SW 1271 (cell line): ENCODE data around the gene CGB8.
"Not testable (repeated sequence)": the region's sequence is repeated elsewhere in the genome, so short reads cannot be mapped to it uniquely, and the experiment has no call there.

ENCODE experiments used
- DNase-seq, 2 experiments: peaks; one replicate each; lab custom pipeline; 2025; lab: John Stamatoyannopoulos, UW

Gene CGB8

DNA sequence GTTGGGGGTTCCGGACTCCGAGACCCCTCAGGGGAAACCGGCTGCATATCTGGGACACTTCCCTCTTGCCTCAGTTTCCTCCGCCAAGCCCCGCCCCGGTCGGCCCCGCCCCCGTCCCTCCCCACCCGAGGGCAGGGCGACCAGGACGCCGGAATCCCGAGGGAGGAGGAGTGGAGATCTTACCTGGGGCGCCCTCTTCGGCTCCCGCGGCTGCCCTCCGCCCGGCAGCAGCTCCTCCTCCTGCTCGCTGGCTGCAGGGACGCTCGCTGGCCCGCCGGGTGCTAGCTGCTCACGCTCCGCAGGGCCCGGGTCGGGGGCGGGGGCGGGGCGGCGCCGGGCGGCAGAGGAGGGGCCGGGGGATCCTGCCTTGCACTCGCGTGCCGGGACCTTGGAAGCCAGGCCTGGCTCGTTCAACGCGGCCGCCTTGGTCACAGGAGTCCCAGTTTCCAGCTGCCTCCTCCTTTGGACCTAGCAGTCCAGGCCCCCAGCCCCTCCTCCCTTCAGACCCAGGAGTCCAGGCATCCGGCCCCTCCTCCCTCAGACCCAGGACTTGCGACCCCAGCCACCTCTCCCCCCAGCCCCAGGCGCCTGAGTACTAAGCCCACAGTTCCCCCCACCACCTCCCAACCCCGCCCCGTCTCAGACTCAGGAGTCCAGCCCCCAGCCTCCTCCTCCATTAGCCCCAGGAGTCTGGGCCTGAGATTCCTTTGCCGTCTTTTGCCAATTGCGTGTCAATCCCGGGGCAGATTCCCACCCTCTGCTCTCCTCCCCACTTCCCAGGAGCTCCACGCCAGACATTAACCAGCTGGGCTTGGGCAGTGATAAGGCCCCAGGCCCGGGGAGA, 16.1 kb upstream of the CGB8 start, which contains the start of gene NTF4:
NTF4 (minus strand) TSS at position 51 of the 844 bp plus-strand sequence. CDS start 2,821 bp downstream, outside the sequence.
- peak in 1 of 2 experiments; percentile 20 for DNase-seq

DNA sequence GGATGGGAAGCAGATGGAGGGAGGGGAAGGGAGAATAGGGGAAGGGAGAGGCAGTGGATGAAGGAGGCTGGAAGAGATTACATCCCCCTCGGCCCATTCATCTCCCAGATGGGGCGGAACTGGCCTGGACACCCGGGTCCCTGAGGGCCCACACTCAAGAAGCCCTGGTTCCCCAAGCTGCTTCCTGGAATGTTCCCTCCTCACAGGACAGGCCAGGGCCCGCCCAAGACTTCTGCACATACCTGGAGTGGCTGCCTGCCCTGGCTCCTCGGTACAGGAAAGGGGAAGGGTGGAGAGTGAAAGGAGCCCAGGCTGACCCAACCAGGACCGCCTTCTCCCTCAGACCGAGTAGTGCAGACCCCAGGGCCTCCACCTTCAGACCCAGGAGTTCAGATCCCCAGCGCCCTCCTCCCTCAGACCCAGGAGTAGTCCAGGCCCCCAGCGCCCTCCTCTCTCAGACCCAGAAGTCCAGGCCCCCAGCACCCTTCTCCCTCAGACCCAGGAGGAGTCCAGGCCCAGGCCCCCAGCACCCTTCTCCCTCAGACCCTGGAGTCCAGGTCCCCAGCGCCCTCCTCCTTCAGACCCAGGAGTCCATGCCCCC, 15.2 kb upstream of the CGB8 start:
- no peak for DNase-seq

DNA sequence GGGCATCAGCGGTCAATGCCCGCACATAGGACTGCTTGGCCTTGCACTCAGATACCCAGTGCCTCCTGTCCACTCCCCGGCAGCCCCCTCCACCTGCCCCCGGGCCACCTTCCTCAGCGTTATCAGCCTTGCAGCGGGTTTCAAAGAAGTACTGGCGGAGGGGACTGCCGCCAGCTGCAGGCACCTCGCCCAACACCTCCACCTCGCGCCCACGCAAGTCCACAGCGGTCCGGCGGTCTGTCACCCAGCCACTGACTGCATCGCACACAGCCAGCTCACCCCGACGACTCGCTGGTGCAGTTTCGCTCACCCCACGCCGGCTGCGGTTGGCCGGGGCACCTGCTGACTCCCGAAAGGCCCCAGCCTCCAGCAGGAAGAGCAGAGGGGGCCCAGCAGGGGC, 12.5 kb upstream of the CGB8 start:
- DNase-seq = no peak

DNA sequence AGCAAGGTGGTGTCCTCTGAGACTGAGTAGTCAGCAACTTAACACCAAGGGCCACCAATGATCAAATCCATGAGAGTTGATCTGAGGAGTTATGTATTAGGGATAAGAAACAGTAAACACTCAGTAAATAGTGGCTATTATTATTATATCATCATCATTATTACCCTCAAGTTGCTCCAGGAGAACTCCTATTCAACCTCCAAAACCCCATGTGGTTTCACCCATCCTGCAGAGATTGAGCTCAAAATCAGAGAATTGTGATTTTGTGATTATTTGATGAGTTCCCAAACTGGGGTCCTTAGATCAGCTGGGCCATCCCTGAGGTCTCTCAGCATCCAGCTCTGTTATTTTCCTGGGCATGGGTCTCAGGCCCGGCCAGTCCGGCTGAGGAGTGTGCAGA, 12.1 kb upstream of the CGB8 start:
- no peak for DNase-seq

DNA sequence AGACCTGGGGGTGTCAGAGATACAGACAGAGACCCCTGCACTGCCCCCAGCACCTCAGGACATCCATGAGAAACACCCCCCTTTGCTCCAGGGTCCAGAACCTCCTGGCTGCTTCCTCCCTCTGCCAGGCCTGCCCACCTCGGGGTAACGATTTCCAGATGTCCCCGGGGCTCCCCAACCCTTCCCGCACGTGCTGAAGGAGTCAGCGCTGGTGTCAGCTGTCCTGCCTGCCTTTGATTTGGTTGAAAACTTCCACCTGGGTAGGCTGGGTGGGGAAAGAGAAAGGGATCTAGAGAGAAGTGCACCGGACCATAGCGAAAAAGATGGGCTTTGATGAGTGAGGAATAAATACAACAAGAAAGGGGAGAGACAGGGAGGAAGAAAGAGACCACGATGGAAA, 10.1 kb upstream of the CGB8 start:
- DNase-seq = no peak

DNA sequence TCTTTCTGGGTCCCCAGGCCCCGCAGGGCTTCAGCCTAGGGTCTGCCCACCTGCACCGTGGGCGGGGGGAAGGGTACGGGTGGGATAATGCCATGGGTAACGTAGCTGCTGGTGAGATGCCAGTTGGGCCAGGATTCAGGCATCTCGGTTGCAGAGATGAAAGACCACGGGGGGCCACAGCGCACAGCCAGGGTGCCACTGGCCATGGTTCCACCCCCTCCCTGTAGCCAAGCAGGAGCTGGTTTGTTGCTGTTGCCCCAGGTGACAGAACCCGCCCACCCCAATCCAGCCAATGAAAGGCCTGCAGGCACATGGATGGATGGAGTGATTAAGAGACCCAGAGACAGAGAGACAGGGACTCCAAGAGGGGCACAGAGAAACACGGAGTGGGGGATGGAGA, 9.7 kb upstream of the CGB8 start:
- no peak for DNase-seq

DNA sequence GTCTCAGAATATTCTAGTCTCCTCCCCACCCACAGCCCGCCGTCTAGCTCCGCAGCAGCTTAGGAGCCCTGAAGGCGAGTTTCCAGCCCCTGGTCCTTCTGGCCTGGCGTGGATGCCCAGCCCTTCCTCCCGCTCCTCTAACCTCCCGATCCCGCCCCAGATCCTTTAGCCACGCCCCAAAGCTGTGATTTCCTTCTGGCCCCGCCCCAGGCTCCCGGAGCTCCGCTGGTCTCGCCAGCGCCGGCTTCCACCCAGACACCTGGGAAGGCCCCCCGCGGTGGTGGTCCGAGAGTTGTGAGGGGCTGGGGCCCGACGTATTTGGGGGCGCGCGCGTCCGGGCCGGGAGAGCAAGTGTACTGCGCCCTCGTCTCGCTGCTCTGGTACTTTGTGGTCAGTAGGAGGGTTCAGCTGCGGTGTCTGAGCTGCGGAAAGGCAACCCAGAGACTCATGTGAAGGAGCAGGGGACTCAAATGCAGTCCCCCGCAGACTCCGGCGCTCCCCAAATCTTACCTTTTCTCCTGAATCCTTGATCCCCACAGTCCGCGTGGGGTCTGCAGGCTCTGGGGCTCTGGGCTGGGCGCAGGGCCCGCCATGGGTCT, 8.8 kb upstream of the CGB8 start, which contains the start of gene CGB7:
CGB7 (minus strand) TSS at position 114 of the 599 bp plus-strand sequence. CDS start 2,374 bp downstream, outside the sequence.
- DNase-seq = peak; percentile 50 to 51

DNA sequence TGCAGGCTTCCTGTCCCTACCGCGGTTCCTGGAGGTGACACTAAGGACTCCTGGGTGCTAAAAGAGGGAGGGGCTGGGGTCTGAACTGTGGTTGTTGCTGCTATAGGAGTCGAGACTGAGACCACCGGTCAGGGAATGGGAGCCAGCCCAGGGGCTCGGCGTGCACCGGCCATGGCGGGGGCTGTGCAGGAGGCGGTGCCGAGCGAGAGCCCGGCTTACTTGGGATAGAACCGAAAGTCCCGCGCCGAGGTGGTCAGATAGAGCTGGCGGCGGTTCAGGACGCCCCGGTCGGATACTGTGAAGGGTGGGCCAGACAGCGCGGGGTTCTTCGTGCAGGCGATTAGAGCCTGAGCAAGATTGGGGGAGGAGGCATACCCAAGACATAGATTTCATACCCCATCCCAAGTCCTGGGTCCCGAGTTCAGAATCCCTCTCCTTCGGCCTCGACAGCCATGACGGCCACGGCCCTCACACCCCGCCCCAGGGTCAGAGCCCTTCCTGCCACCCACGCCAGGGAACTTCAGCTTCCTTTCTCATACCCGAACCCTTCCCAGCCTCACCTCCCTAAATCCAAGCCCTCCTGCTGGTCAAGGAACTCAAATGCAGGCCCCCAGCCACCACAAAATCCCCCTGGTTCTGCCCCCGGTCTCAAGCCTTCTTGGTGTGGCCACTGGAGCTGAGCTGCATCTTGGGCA, 8.1 kb upstream of the CGB8 start:
- not testable (repeated sequence) for DNase-seq

DNA sequence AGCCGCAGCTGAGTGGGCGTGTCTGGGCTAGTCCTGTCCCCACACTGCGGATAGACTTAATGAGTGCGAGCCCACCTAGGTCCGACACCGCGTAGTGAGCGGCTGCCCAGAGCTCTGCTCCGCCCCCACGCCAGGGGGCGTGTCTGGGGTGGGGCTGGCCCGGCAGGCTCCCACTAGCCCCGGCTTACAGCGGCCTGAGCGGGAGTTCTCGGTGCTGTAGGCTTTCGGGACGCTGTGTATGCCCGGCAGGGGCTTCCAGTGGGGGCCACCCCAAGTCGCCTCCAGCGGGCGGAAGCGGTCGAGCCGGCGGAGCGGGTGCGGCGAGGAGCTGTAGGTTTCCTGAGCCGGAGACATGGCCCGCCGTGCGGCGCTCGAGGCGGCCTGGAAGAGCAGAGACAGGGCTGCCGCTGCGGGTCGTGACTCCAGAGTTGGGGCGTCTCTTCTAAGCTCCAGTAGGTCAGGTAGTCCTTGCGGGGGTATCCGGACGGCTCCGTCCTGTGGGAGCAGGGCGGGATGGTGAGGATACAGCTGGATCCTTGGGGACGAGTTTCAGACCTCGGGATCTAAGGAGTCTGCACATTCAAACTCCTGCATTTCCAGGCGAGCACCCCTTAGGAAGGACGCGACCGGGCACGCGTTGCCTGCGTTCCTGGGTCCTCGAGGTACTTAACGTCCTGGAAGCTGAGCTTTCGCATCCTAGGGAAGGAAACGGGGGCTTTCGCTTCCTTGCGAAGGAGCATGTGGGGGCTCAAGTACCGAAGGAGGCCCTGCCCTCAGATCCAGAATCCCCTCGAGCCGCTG, 7.4 kb upstream of the CGB8 start:
- DNase-seq = peak; percentile 19 to 48

DNA sequence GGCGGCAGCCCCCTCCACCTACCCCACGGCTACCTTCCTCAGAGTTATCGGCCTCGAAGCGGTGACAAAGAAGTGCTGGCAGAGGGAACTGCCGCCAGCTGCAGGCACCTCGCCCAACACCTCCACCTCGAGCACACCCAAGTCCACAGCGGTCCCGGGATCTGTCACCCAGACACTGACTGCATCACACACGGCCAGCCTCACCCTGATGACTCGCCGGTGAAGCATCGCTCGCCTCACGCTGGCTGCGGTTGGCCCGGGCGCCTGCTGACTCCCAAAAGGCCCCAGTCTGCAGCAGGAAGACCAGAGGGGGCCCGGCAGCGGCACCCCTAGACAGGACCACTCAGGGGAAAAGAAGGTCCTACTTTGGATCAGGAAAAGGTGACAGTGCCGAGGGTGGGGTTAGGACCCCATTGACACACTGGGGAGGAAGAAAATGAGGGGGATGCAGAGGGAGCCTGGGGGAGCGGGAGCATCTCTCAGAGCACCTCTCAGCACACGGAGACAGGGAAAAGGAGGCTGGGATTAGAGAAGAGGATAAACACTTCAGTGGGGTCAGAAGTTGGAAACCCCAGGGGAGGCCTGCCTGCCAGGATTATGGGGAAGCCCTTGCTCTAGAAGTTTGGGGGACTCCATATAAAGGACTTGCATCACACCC, 1.6 kb upstream of the CGB8 start:
- DNase-seq = peak in 1 of 2 experiments; percentile 13

DNA sequence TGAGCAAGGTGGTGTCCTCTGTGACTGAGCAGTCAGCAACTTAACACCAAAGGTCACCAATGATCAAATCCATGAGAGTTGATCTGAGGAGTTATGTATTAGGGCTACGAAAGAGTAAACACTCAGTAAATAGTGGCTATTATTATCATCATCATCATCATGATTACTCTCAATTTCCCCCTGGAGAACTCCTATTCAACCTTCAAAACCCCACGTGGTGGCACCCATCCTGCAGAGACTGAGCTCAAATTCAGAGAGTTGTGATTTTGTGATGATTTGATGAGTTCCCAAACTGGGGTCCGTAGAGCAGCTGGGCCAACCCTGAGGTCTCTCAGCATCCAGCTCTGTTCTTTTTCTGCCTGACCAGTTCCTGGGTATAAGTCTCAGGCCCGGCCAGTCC, 923 bp upstream of the CGB8 start:
- DNase-seq = not testable (repeated sequence)

DNA sequence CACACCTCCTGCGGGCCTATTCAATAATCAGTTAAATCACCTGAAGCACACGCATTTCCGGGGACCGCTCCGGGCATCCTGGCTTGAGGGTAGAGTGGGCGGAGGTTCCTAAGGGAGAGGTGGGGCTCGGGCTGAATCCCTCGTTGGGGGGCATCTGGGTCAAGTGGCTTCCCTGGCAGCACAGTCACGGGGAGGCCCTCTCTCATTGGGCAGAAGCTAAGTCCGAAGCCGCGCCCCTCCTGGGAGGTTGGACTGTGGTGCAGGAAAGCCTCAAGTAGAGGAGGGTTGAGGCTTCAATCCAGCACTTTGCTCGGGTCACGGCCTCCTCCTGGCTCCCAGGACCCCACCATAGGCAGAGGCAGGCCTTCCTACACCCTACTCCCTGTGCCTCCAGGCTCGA, 5.4 kb downstream of the CGB8 start, which contains the start of gene CGB5:
CGB5 (plus strand) TSS at position 301 of the 400 bp plus-strand sequence. CDS start 362 bp downstream, outside the sequence.
- not testable (repeated sequence) for DNase-seq

DNA sequence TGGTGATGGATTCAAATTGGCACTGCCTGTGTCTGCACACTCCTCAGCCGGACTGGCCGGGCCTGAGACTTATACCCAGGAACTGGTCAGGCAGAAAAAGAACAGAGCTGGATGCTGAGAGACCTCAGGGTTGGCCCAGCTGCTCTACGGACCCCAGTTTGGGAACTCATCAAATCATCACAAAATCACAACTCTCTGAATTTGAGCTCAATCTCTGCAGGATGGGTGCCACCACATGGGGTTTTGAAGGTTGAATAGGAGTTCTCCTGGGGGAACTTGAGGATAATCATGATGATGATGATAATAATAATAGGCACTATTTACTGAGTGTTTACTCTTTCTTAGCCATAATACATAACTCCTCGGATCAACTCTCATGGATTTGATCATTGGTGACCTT, 6.2 kb downstream of the CGB8 start:
- not testable (repeated sequence) for DNase-seq

DNA sequence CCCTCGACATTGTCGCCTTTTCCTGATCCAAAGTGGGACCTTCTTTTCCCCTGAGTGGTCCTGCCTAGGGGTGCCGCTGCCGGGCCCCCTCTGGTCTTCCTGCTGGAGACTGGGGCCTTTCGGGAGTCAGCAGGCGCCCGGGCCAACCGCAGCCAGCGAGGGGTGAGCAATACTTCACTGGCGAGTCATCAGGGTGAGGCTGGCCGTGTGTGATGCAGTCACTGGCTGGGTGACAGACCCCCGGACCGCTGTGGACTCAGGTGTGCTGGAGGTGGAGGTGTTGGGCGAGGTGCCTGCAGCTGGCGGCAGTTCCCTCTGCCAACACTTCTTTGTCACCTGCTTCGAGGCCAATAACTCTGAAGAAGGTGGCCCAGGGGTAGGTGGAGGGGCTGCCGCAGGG, 6.7 kb downstream of the CGB8 start:
- DNase-seq = no peak

DNA sequence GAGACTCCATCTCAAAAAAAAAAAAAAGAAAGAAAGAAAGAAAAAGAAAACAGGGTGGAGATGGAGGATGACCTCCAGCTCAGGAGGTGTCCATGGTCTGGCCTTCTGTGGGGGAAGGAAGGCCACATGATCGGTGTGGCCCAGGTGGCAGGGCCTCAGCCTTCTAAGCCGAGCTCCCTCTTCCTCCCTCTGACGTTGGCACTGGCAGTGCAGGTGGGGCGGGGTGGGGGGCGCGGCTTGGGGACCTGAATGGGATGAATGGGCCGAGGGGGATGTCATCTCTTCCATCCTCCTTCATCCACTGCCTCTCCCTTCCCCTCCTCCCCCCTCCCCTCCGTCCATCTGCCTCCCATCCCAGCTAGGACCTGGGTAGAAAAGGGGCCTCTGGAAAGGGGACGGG, 9.2 kb downstream of the CGB8 start:
- not testable (repeated sequence) for DNase-seq

DNA sequence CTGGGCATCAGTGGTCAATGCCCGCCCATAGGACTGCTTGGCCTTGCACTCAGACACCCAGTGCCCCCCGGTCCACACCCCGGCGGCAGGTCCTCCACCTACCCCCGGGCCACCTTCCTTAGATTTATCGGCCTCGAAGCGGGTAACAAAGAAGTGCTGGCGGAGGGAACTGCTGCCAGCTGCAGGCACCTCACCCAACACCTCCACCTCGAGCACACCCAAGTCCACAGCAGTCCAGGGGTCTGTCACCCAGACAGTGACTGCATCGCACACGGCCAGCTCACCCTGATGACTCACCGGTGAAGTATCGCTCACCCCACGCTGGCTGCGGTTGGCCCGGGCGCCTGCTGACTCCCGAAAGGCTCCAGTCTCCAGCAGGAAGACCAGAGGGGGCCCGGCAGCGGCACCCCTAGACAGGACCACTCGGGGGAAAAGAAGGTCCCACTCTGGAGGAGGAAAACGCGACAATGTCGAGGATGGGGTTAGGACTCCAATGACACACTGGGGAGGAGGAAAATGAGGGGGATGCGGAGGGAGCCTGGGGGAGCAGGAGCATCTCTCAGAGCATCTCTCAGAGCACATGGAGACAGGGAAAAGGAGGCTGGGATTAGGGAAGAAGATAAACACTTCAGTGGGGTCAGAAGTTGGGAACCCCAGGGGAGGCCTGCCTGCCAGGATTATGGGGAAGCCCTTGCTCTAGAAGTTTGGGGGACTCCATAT, 10.2 kb downstream of the CGB8 start:
- DNase-seq = peak in 1 of 2 experiments; percentile 64

DNA sequence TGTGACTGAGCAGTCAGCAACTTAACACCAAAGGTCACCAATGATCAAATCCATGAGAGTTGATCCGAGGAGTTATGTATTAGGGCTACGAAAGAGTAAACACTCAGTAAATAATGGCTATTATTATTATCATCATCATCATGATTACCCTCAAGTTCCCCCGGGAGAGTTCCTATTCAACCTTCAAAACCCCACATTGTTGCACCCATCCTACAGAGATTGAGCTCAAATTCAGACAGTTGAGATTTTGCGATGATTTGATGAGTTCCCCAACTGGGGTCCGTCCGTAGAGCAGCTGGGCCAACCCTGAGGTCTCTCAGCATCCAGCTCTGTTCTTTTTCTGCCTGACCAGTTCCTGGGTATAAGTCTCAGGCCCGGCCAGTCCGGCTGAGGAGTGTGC, 10.8 kb downstream of the CGB8 start:
- DNase-seq = not testable (repeated sequence)

DNA sequence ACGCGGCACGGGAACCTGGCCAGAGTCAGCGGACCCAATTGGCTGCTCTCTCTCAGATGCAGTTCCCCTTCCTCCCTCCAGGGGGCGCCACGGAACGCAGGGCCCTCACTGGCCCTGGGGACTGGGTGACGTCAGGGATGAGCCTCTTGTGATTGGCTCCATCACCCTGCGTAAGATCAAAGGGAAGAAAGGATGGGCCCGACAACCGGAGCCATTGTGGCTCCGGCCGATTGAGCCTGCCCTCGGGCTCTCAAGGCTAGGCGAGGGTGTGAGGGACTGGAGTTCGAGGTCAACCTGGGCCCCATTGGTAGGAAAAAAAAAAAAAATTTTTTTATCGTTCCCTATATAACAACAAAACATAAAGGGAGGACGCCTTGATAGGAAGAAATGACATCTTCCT, 12.1 kb downstream of the CGB8 start, which contains the start of gene CGB1:
CGB1 (minus strand) TSS at position 81 of the 400 bp plus-strand sequence. CDS start 184 bp downstream, outside the sequence.
- DNase-seq = not testable (repeated sequence)

DNA sequence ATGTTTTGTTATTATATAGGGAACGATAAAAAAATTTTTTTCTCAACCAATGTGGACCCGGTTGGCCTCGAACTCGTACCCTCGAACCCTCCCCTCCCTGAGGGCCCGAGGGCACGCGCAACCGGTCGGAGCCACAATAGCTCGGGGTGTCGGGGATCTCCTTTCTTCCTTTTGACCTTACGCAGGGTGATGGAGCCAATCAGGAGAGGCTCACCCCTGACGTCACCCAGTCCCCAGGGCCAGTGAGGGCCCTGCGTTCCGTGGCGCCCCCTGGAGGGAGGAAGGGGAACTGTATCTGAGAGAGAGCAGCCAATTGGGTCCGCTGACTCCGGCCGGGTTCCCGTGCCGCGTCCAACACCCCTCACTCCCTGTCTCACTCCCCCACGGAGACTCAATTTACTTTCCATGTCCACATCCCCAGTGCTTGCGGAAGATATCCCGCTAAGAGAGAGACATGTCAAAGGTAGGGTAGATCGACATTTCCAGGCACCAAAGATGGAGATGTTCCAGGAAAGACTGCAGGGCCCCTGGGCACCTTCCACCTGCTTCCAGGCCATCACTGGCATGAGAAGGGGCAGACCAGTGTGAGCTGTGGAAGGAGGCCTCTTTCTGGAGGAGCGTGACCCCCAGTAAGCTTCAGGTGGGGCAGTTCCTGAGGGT, 17.1 kb downstream of the CGB8 start, which contains the start of gene CGB2:
CGB2 (plus strand) TSS at position 249 of the 660 bp plus-strand sequence; CDS start at position 455, 206 bp downstream.
- DNase-seq = not testable (repeated sequence)
